Measurements from ENCODE around the gene CD52. TPM values are rescaled to one million over a fixed set of nuclear protein-coding genes. Genes with fewer than 3 reads are reported as not detected.
A peak's percentile ranks its signal among the peaks of the same experiment; 100 is the strongest.

Gene CD52
- total RNA-seq, 2 experiments from 2014 or later: 129 to 141 TPM

DNA sequence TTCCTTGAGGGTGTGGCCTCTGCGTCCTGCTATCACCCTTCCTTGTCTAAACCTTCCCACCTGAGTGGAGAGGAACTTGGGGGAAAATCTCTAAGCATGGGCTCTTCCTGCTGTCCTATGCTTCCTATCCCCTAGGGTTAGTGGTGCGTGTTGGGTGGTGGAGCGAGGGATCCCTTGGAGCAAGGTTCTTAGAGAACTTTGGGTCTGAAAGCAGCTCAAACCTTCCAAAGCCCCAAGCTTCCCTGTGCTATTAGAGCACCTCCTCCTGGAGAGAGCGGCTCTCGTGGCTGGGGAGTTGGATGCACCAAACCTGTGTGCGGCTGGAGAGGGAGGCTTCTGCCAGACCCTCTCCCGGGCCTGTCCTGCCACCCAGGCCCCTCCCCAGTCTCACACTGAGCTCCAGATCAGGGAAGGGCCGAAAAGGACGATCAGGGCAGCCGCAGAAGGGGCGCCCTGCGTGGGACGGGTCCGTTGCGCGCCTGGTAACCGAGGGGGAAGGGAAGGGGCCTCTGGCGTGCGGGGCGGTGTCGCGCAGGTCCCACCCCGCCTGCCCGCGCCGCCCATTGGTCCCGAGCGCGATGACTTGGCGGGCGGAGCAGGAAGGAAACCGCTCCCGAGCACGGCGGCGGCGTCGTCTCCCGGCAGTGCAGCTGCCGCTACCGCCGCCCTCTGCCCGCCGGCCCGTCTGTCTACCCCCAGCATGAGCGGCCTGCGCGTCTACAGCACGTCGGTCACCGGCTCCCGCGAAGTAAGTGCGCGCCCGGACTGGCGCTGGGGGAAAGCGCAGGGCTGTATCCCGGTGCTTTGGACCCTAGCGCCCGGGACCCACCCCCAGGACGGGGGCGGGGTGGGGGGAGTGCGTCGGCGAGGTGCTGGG, 38.1 kb upstream of the CD52 start, which contains the start of gene SH3BGRL3:
SH3BGRL3 (plus strand) TSS at position 631 of the 877 bp plus-strand sequence; CDS start at position 701, 70 bp downstream.
- Mint-ChIP-seq H3K27me3 (ENCODE audit: low read depth) (no peaks in the 10 kb centered on the region), H3K27ac (peak within 1 kb of the TSS; percentile 87), H3K9me3 (no peaks in the 10 kb centered on the region), H3K4me1 (ENCODE audit: low read depth) (peaks cover 87% of the 10 kb centered on the region), H3K4me3 (peak within 1 kb of the TSS; percentile 81), H3K36me3 (ENCODE audit: low read depth) (peaks cover 33% of the 10 kb centered on the region)
- CTCF ChIA-PET: interaction anchor here (0.7 to 9.0 kb wide), 7 partner anchors 7 to 137 kb away, joined by 3 to 193 read pairs (median 5); partner anchors contain the start of genes CD52 and CEP85
- DNase-seq: peak; percentile 86
- intact Hi-C loops (cut with micrococcal nuclease): loop anchor here (1.0 to 5.0 kb wide), 3 partner anchors 8 to 167 kb away; partner anchors contain the start of gene PDIK1L

DNA sequence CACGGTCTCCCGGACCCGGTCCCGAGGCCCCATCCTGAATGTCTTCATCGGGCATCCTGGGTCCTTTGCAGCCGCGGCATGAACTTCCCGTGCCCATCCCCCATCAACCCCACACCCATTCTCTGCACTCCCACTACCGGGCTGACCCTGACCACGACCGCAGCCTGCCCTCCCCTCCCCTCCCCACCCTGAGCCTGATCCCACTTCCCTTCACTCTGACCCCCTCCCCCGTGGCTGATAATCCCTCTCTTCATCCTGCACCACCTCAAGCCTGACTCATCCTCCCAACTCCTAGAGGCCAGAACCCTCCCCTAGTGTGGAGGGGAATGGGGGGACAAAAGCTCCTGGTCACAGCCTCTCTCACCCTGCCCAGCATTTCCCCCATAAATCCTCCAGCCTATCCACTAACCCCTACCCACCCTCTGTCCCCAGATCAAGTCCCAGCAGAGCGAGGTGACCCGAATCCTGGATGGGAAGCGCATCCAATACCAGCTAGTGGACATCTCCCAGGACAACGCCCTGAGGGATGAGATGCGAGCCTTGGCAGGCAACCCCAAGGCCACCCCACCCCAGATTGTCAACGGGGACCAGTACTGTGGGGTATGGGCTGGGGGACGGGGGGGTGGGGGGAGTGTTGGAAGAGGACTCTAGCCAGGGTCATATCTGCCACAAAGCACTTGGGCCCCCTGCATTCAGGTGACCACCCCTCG, 37.3 kb upstream of the CD52 start:
- CTCF ChIA-PET: interaction anchor here (1.1 to 9.0 kb wide), 3 partner anchors 6 to 46 kb away, joined by 5 to 193 read pairs (median 68); partner anchors contain the start of genes CD52 and CEP85
- H3K9me3 Mint-ChIP-seq: no peaks in the 10 kb centered on the region
- DNase-seq: peak; percentile 30
- peaks cover 35% of the 10 kb centered on the region for H3K36me3 Mint-ChIP-seq (ENCODE audit: low read depth)
- intact Hi-C loops (cut with micrococcal nuclease): loop anchor here (5.0 kb wide), 1 partner anchor 153 kb away; no protein-coding TSS in a partner anchor
- H3K27ac Mint-ChIP-seq: peak overlapping the region; percentile 83
- peaks cover 88% of the 10 kb centered on the region for H3K4me1 Mint-ChIP-seq (ENCODE audit: low read depth)
- H3K4me3 Mint-ChIP-seq: peak overlapping the region; percentile 81
- H3K27me3 Mint-ChIP-seq (ENCODE audit: low read depth): no peaks in the 10 kb centered on the region

DNA sequence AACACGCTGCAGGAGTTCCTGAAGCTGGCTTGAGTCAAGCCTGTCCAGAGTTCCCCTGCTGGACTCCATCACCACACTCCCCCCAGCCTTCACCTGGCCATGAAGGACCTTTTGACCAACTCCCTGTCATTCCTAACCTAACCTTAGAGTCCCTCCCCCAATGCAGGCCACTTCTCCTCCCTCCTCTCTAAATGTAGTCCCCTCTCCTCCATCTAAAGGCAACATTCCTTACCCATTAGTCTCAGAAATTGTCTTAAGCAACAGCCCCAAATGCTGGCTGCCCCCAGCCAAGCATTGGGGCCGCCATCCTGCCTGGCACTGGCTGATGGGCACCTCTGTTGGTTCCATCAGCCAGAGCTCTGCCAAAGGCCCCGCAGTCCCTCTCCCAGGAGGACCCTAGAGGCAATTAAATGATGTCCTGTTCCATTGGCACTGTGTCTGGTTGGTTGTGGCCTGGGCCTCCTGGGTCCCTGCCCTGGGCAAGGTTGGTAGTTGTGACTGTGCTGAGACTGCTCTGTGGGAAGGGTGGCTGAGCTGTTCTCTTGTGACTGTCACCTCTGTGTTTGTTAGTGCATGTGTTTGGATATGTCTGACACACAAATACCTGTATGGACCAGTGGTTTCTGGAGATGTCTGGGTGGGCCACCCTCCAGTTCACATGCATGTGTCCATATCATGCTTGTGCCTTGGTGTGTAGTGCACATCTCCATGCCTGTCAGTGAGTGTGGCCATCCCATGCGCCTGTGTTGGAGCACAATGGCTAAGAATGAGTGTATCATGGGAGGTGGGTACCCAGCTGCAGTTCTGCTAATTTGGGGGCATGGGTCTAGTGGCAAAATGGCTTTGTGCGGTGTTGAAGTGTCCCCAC, 36.4 kb upstream of the CD52 start:
- DNase-seq: no peak
- Mint-ChIP-seq H3K27ac (peak overlapping the region; percentile 63), H3K9me3 (no peaks in the 10 kb centered on the region), H3K4me1 (ENCODE audit: low read depth) (peaks cover 87% of the 10 kb centered on the region), H3K4me3 (peak overlapping the region; percentile 58), H3K27me3 (ENCODE audit: low read depth) (no peaks in the 10 kb centered on the region), H3K36me3 (ENCODE audit: low read depth) (peaks cover 32% of the 10 kb centered on the region)
- CTCF ChIA-PET: interaction anchor here (9.0 kb wide), 1 partner anchor 38 kb away, joined by 193 read pairs; the partner anchor contains the start of gene CD52
- intact Hi-C loops (cut with micrococcal nuclease): loop anchor here (5.0 kb wide), 1 partner anchor 154 kb away; no protein-coding TSS in a partner anchor

DNA sequence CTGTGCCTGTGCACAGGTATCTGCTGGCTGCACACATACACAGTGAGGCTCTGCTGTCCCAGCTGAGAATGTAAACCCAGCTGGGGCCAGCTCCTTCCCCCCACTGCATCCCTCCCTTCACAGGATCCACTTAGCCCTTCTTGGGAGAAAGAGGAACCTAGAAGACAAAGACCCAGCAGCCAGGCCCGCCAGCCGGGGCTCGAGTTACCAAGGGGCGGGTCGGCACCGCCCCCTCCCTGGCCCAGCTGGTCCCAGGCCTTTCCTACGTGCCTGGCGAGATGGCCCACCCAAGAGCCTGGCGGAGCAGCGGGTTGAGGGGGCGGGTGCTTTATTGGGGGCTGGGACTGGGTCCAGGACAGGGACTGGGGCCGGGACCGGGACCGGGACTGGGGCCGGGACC, 35.8 kb upstream of the CD52 start:
- CTCF ChIA-PET: interaction anchor here (9.0 kb wide), 1 partner anchor 37 kb away, joined by 193 read pairs; the partner anchor contains the start of gene CD52
- Mint-ChIP-seq H3K4me1 (ENCODE audit: low read depth) (peaks cover 85% of the 10 kb centered on the region), H3K36me3 (ENCODE audit: low read depth) (peaks cover 27% of the 10 kb centered on the region), H3K27me3 (ENCODE audit: low read depth) (no peaks in the 10 kb centered on the region), H3K27ac (peak overlapping the region; percentile 63), H3K4me3 (peak overlapping the region; percentile 58), H3K9me3 (no peaks in the 10 kb centered on the region)
- intact Hi-C loops (cut with micrococcal nuclease): loop anchor here (5.0 kb wide), 1 partner anchor 155 kb away; no protein-coding TSS in a partner anchor
- no peak for DNase-seq

DNA sequence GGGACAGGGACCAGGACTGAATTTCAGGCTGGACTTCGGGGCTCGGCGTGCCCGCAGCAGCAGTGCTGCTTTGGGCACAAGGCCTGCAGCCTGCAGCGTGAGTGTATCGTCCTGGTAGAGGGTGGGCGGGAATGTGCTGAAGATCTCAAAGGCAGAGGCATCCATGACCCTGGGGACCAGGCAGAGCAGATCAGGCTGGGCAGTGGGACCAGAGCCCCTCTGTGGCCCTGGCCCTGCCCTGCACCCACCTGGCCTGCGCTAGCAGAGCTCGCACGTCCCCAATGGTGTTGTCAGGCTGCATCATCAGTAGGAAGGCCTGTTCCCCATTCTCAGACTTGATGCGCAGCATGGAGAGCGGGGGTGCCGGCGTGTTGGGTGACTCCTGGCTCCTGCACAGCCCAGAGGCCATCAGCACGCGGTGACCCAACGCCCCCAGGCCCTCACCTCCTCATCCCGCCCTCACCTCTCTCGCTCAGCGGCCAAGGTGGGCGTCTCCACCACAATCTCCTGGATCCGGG, 35.3 kb upstream of the CD52 start:
- CTCF ChIA-PET: interaction anchor here (8.8 to 9.0 kb wide), 2 partner anchors 35 to 37 kb away, joined by 193 to 210 read pairs; partner anchors contain the start of gene CD52
- Mint-ChIP-seq H3K4me3 (no peak overlapping the region), H3K4me1 (ENCODE audit: low read depth) (peaks cover 85% of the 10 kb centered on the region), H3K9me3 (no peaks in the 10 kb centered on the region), H3K36me3 (ENCODE audit: low read depth) (peaks cover 23% of the 10 kb centered on the region), H3K27me3 (ENCODE audit: low read depth) (no peaks in the 10 kb centered on the region), H3K27ac (peak overlapping the region; percentile 32)
- DNase-seq: no peak
- intact Hi-C loops (cut with micrococcal nuclease): loop anchor here (5.0 kb wide), 1 partner anchor 155 kb away; no protein-coding TSS in a partner anchor

DNA sequence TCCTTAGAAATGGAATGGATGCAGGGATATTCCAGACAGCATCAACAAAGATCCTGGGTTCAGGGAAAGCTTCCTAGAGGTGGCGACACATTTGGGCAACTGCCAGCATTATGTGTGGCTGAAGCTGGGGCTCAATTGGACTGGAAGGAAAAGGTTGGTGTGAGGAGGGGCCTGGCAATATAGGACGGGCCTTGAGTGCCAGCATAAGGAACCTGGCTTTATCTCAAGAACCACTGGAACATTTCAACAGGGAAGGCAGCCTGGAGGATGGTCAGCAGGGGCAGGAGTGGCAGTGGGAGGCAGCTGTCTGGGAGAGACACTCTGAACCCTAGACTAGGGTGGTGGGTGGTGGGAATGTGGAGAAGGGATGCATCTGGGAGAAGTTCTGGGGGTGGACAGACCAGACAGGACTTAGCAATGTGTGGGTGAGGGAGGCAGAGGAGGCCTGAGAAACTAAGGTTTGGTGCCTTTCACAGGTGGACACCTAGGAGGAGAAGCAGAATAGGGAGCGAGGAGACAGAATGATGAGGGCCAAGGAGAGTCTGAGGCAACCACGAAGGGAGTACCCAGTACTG, 34.4 kb upstream of the CD52 start:
- Mint-ChIP-seq H3K27ac (peak overlapping the region; percentile 92), H3K4me1 (ENCODE audit: low read depth) (peaks cover 85% of the 10 kb centered on the region), H3K36me3 (ENCODE audit: low read depth) (peaks cover 21% of the 10 kb centered on the region), H3K9me3 (no peaks in the 10 kb centered on the region), H3K27me3 (ENCODE audit: low read depth) (no peaks in the 10 kb centered on the region), H3K4me3 (no peak overlapping the region)
- DNase-seq: no peak
- intact Hi-C loops (cut with micrococcal nuclease): loop anchor here (5.0 kb wide), 1 partner anchor 156 kb away; no protein-coding TSS in a partner anchor
- CTCF ChIA-PET: interaction anchor here (0.6 to 8.8 kb wide), 2 partner anchors 11 to 34 kb away, joined by 5 to 210 read pairs; partner anchors contain the start of gene CD52

DNA sequence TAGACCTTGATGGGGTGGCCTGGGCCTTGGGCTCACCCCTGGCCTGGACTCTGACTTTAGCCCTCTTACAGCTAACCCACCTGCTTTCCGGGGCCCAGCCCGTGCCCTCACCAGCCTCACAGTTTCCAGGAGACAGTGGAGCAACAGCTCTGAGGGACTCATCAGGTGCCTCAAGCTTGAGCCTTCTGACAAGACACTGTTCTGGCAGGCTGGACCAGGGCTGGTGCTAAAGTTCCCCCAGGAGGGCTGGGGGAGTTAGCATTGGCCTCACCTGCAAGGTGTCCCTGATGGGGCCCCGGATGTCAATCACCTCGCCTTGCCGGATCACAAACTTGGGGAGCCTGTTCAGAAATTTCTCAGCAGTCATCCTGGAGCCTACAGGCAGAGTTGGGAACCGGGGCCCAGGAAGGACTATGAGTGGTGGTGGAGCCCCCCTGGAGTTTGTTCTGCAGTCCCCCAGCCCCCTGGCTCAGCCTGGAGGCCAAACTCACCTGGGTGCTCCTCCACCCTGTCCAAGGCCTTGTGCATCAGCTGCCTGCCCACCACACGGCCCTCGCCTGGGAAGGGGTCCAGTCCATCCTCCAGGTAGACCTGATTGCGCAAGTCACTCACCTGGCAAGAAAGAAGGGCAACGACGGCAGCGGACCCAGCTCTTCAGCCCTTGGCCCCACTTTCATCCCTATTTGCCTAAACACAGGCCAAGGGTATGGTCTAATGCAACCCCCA, 33.7 kb upstream of the CD52 start:
- CTCF ChIA-PET: interaction anchor here (0.5 to 8.8 kb wide), 11 partner anchors 7 to 436 kb away, joined by 3 to 210 read pairs (median 6); partner anchors contain the start of genes CD52, SH3BGRL3 and UBXN11
- intact Hi-C loops (cut with micrococcal nuclease): loop anchor here (5.0 kb wide), 1 partner anchor 157 kb away; no protein-coding TSS in a partner anchor
- Mint-ChIP-seq H3K4me1 (ENCODE audit: low read depth) (peaks cover 85% of the 10 kb centered on the region), H3K27ac (peak overlapping the region; percentile 92), H3K27me3 (ENCODE audit: low read depth) (no peaks in the 10 kb centered on the region), H3K4me3 (peak overlapping the region; percentile 36), H3K36me3 (ENCODE audit: low read depth) (peaks cover 18% of the 10 kb centered on the region), H3K9me3 (no peaks in the 10 kb centered on the region)
- DNase-seq: no peak

DNA sequence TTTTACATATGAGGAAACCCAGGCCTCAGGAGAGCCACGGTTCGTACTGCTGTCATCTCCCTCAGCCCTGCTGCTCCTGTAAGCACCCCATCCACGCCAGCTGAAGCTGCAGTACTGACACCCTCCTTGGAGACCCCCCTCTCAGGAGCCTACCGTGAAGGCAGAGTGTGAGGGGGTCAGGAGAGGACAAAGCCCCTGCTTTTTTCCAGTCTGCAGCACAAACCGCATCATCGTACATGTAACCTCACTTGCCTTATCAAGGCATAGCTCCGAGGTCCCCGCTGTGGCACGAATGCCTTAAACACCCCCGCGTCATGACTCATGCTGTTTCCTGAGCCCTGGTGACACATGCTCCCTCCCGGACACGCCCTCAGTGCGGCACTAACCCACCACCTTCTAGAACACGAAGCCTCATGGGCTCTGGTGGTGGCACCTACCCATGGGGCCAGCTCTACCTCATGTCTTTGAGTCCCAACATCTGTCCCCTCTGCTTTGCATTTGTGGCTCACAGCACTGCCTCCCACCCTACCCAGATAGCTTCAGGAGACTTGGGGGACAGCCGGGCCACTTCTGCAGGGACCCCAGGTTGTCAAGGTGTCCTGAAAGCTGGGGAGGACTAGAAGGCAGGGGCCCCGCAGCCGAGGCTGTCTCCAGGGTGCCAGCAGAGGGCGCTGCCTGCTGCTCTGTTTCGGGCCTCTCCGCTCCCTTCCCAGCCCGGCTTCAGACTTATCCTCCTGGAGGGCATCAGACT, 33.0 kb upstream of the CD52 start:
- Mint-ChIP-seq H3K36me3 (ENCODE audit: low read depth) (peaks cover 18% of the 10 kb centered on the region), H3K27me3 (ENCODE audit: low read depth) (no peaks in the 10 kb centered on the region), H3K4me1 (ENCODE audit: low read depth) (peaks cover 88% of the 10 kb centered on the region), H3K4me3 (peak overlapping the region; percentile 36), H3K27ac (peak overlapping the region; percentile 92), H3K9me3 (no peaks in the 10 kb centered on the region)
- intact Hi-C loops (cut with micrococcal nuclease): loop anchor here (5.0 kb wide), 3 partner anchors 157 to 408 kb away; partner anchors contain the start of gene HMGN2
- CTCF ChIA-PET: interaction anchor here (0.5 to 8.8 kb wide), 12 partner anchors 7 to 436 kb away, joined by 3 to 210 read pairs (median 6); partner anchors contain the start of genes CD52, SH3BGRL3 and UBXN11
- DNase-seq: peak; percentile 96

DNA sequence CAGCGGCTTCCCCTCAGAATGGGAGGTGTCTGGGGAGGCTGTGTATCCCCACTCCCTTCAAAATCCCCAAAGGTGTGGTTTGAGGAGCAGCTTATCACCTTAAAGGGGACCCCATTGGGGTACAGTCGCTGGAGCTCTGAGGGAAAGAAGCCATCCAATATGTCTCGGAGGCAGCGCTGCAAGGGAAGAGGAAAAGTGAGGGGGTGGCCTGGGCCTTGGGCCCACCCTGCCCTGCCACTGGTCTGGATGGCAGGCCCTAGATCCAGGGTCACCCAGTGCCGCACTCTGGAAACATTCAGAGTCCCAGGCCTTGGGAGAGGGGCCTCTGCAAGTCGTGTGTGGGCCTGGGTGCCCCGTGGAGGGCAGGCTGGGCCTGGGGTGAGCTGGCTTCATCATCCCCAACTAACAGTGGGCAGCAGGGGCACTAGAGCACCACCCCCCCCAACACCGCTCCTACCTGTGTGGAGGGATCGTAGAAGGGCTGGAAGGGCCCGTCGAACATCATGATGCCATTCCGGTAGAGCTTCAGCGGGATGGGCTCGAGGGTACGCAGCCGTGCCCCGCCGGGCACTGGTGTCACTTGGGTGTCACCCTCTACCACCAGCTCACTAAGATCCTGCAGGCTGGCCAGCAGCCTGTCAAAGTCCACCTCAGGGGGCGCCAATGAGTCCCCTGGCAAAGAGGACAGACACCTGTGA, 32.2 kb upstream of the CD52 start:
- intact Hi-C loops (cut with micrococcal nuclease): loop anchor here (5.0 kb wide), 2 partner anchors 187 to 407 kb away; partner anchors contain the start of gene HMGN2
- H3K36me3 Mint-ChIP-seq (ENCODE audit: low read depth): peaks cover 18% of the 10 kb centered on the region
- H3K27ac Mint-ChIP-seq: peak overlapping the region; percentile 92

More for the DNA sequence above, 32.2 kb upstream of the CD52 start:
- H3K4me3 Mint-ChIP-seq: no peak overlapping the region
- peaks cover 93% of the 10 kb centered on the region for H3K4me1 Mint-ChIP-seq (ENCODE audit: low read depth)
- no peaks in the 10 kb centered on the region for H3K9me3 Mint-ChIP-seq
- no peaks in the 10 kb centered on the region for H3K27me3 Mint-ChIP-seq (ENCODE audit: low read depth)
- CTCF ChIA-PET: interaction anchor here (0.5 to 8.8 kb wide), 11 partner anchors 8 to 383 kb away, joined by 3 to 210 read pairs (median 6); partner anchors contain the start of genes CD52, SH3BGRL3 and UBXN11
- peak; percentile 65 for DNase-seq
